ENCODE results near the gene FAM216B.

- TF ChIP-seq CTCF (IDR thresholded peaks at IDR 0.05) = no peak
- TF ChIP-seq EP300 (IDR thresholded peaks at IDR 0.05) = no peak
- no peak for TF ChIP-seq POLR2AphosphoS5 (IDR thresholded peaks at IDR 0.05)
- TF ChIP-seq POLR2A (IDR thresholded peaks at IDR 0.05) = no peak
These were observed 35.7 kb upstream of the FAM216B start for GRCh38 chr13:42745655-42746054.
